HG03108 (cell line): ENCODE results near the gene RNF14.
"Not testable (repeated sequence)": the region's sequence is repeated elsewhere in the genome, so short reads cannot be mapped to it uniquely, and the experiment has no call there.

Source experiments
- ATAC-seq: cut with Tn5 transposase; IDR thresholded peaks from one replicate; pipeline ENCODE4 v1.9.1; 2021; ENCODE audit warnings: moderate library complexity; ENCODE audit not compliant: unreplicated experiment

Gene RNF14

GRCh38 chr5:142012792-142013388 is 44.0 kb downstream of the RNF14 start, which contains the start of gene GNPDA1:
TSS of gene GNPDA1 (minus strand) at chr5:142013027. CDS start at chr5:142012035, 992 bp downstream.
- ATAC-seq, result peak; percentile 48

- no peak for ATAC-seq
These were observed 45.0 kb downstream of the RNF14 start for GRCh38 chr5:142013734-142014521.

- peak; percentile 26 for ATAC-seq
These were observed 46.1 kb downstream of the RNF14 start for GRCh38 chr5:142014911-142015584.

- peak; percentile 24 for ATAC-seq
These were observed 47.1 kb downstream of the RNF14 start for GRCh38 chr5:142015781-142016533.

GRCh38 chr5:142016556-142016955 is 47.7 kb downstream of the RNF14 start:
- ATAC-seq, result peak; percentile 34

- ATAC-seq, result no peak
These were observed 49.0 kb downstream of the RNF14 start for GRCh38 chr5:142017832-142018427.

GRCh38 chr5:142020122-142020659 is 51.3 kb downstream of the RNF14 start:
- no peak for ATAC-seq

GRCh38 chr5:142023836-142024235 is 54.9 kb downstream of the RNF14 start:
- no peak for ATAC-seq

GRCh38 chr5:142024771-142025304 is 55.9 kb downstream of the RNF14 start:
- ATAC-seq, result peak; percentile 99

GRCh38 chr5:142025637-142026036 is 56.7 kb downstream of the RNF14 start:
- no peak for ATAC-seq

- ATAC-seq, result no peak
These were observed 63.2 kb downstream of the RNF14 start for GRCh38 chr5:142032150-142032549.

- ATAC-seq, result no peak
These were observed 64.1 kb downstream of the RNF14 start for GRCh38 chr5:142032747-142033631.

- not testable (repeated sequence) for ATAC-seq
These were observed 65.0 kb downstream of the RNF14 start for GRCh38 chr5:142033632-142034567.

GRCh38 chr5:142034994-142035393 is 66.1 kb downstream of the RNF14 start:
- ATAC-seq, result no peak

GRCh38 chr5:142036918-142037317 is 68.0 kb downstream of the RNF14 start:
- no peak for ATAC-seq

- not testable (repeated sequence) for ATAC-seq
These were observed 68.7 kb downstream of the RNF14 start for GRCh38 chr5:142037599-142037998.

- ATAC-seq, result no peak
These were observed 69.8 kb downstream of the RNF14 start for GRCh38 chr5:142038735-142039134.
